K562 (cell line): Measurements from ENCODE around the gene USP2. TPM values are rescaled to one million over a fixed set of nuclear protein-coding genes. Genes with fewer than 3 reads are reported as not detected.

ENCODE experiments used
- GATA2 ChIP-seq: sonication (generic); formaldehyde crosslinking; IDR thresholded peaks from 2 replicates; pipeline ENCODE4 v1.4.0; 2020; ENCODE audit warnings: mild to moderate bottlenecking, missing genetic modification reagents
- HBP1 ChIP-seq: fragments of 450-650 bp; formaldehyde crosslinking; IDR thresholded peaks from 2 replicates; pipeline ENCODE4 v1.4.0; 2022; ENCODE audit warnings: missing genetic modification characterization
- MAZ ChIP-seq, 2 experiments: fragments of 450-650 bp in 1 of 2; sonication (generic) in 1 of 2; formaldehyde crosslinking; IDR thresholded peaks in 1 of 2; conservative IDR thresholded peaks in 1 of 2; 2 replicates each; pipeline versions ENCODE4 v1.4.0 to v1.5.0; 2020; ENCODE audit warnings: mild to moderate bottlenecking in 1 of 2, missing genetic modification reagents in 1 of 2
- MED1 ChIP-seq: sonication (generic); formaldehyde crosslinking; IDR thresholded peaks from 2 replicates; pipeline ENCODE4 v1.8.1; 2023; ENCODE audit warnings: missing genetic modification reagents, borderline replicate concordance
- NR2C2 ChIP-seq, 2 experiments: fragments of 200-800 bp in 1 of 2; sonication (Bioruptor generic) in 1 of 2; sonication (generic) in 1 of 2; formaldehyde crosslinking in 1 of 2; IDR thresholded peaks; 2 replicates each; pipeline versions ENCODE4 v1.6.1 to v1.8.0; 2016 to 2022; ENCODE audit warnings: mild to moderate bottlenecking in 1 of 2, missing compliant biosample characterization in 1 of 2, missing genetic modification characterization in 1 of 2, missing genetic modification reagents in 1 of 2
- PHF20 ChIP-seq: fragments of 450-650 bp; IDR thresholded peaks from 2 replicates; pipeline ENCODE4 v1.6.1; 2018; ENCODE audit not compliant: partially characterized antibody
- POLR2AphosphoS5 ChIP-seq: IDR thresholded peaks from 2 replicates; pipeline ENCODE4 v1.6.1; 2011; ENCODE audit warnings: mild to moderate bottlenecking, low read depth, low read length, moderate library complexity; ENCODE audit not compliant: control insufficient read depth, insufficient read depth
- RNF219 ChIP-seq: fragments of 250-450 bp; sonication (Bioruptor Pico); IDR thresholded peaks from 2 replicates; pipeline ENCODE4 v1.5.0; 2022; ENCODE audit warnings: mild to moderate bottlenecking
- SRF ChIP-seq, 2 experiments: fragments of 250-450, 450-650 bp in 1 of 2; sonication (Bioruptor Pico) in 1 of 2; sonication (generic) in 1 of 2; formaldehyde crosslinking; IDR thresholded peaks; 2 replicates each; pipeline versions ENCODE4 v1.5.0 to v1.5.1; 2020 to 2022; ENCODE audit warnings: mild to moderate bottlenecking in 1 of 2, missing genetic modification reagents in 1 of 2
- TAL1 ChIP-seq: fragments of 450-650 bp; IDR thresholded peaks from 2 replicates; pipeline ENCODE4 v1.6.1; 2016; ENCODE audit warnings: mild to moderate bottlenecking
- TEAD1 ChIP-seq, 2 experiments: fragments of 450-650 bp in 1 of 2; sonication (generic) in 1 of 2; formaldehyde crosslinking; IDR thresholded peaks; 2 replicates each; pipeline versions ENCODE4 v1.4.0 to v1.8.0; 2020 to 2022; ENCODE audit warnings: mild to moderate bottlenecking in 2 of 2, missing genetic modification reagents in 1 of 2
- ZBTB1 ChIP-seq: sonication (generic); formaldehyde crosslinking; IDR thresholded peaks from 2 replicates; pipeline ENCODE4 v1.8.1; 2023; ENCODE audit warnings: missing genetic modification reagents, low read depth, mild to moderate bottlenecking, borderline replicate concordance
- ZNF507 ChIP-seq: conservative IDR thresholded peaks from 2 replicates; pipeline ENCODE4 v1.6.1; 2017; ENCODE audit warnings: missing genetic modification characterization, missing compliant biosample characterization
- polyA plus RNA-seq, 8 experiments: library from polyadenylated mRNA; depleted of rRNA in 4 of 8; stranded (reverse) in 5 of 8; unstranded in 3 of 8; fragments of >200 nt; fragmentation: Nextera tagmentation in 2 of 8; fragmentation: Illumina TruSeq in 1 of 8; extraction: Ambion mirVana in 2 of 8; extraction: Trizol in 1 of 8; gene quantifications; 2 replicates each; pipeline versions ENCODE4 v1.2.1 to v1.2.3, GENCODE V29; 2011 to 2014; ENCODE audit warnings: inconsistent platforms in 1 of 8, missing spikeins in 1 of 8
- total RNA-seq, 7 experiments: library from RNA; depleted of rRNA in 6 of 7; stranded (reverse); fragments of >200 nt in 6 of 7; fragmentation: Illumina TruSeq in 2 of 7; extraction: Trizol in 2 of 7; gene quantifications; 2 replicates each; pipeline versions ENCODE4 v1.2.1 to v1.2.3, GENCODE V29; 2011 to 2021; ENCODE audit warnings: low replicate concordance in 1 of 7
- TF ChIP-seq, protein P1 (sequence below): IDR thresholded peaks from 2 replicates; pipeline ENCODE4 v1.6.1; 2012; ENCODE audit warnings: low read depth, low read length, improper control_type of control experiment, borderline replicate concordance
- TF ChIP-seq, protein P2 (sequence below): fragments of 450-650 bp; IDR thresholded peaks from 2 replicates; pipeline ENCODE4 v1.6.1; 2016; ENCODE audit warnings: borderline replicate concordance

USP2 gene
- total and polyA plus RNA-seq, 9 of the 15 experiments (the other 6 are each of a cell fraction or from before 2014, with no cell fraction given): 2.8 to 16.9 (median 3.9) TPM

- TF ChIP-seq NR2C2 (CRISPR knock-in tag; IDR thresholded peaks at IDR 0.05): no peak
- TF ChIP-seq NR2C2 (tag; IDR thresholded peaks at IDR 0.05): 0 out of 2 replicates have a peak, but pooled peaks have one; percentile 20
- no peak for TF ChIP-seq ZNF507 (tag)
- TF ChIP-seq, protein P1, sequence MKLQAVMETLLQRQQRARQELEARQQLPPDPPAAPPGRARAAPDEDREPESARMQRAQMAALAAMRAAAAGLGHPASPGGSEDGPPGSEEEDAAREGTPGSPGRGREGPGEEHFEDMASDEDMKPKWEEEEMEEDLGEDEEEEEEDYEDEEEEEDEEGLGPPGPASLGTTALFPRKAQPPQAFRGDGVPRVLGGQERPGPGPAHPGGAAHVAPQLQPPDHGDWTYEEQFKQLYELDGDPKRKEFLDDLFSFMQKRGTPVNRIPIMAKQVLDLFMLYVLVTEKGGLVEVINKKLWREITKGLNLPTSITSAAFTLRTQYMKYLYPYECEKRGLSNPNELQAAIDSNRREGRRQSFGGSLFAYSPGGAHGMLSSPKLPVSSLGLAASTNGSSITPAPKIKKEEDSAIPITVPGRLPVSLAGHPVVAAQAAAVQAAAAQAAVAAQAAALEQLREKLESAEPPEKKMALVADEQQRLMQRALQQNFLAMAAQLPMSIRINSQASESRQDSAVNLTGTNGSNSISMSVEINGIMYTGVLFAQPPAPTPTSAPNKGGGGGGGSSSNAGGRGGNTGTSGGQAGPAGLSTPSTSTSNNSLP: 0 out of 2 replicates have a peak, but pooled peaks have one; percentile 13
- TF ChIP-seq, protein P2, sequence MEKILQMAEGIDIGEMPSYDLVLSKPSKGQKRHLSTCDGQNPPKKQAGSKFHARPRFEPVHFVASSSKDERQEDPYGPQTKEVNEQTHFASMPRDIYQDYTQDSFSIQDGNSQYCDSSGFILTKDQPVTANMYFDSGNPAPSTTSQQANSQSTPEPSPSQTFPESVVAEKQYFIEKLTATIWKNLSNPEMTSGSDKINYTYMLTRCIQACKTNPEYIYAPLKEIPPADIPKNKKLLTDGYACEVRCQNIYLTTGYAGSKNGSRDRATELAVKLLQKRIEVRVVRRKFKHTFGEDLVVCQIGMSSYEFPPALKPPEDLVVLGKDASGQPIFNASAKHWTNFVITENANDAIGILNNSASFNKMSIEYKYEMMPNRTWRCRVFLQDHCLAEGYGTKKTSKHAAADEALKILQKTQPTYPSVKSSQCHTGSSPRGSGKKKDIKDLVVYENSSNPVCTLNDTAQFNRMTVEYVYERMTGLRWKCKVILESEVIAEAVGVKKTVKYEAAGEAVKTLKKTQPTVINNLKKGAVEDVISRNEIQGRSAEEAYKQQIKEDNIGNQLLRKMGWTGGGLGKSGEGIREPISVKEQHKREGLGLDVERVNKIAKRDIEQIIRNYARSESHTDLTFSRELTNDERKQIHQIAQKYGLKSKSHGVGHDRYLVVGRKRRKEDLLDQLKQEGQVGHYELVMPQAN: 0 out of 2 replicates have a peak, but pooled peaks have one; percentile 12
- no peak for TF ChIP-seq MED1 (CRISPR knock-in tag)
- no peak for TF ChIP-seq ZBTB1 (CRISPR knock-in tag)
- TF ChIP-seq TEAD1 (CRISPR knock-in tag; IDR thresholded peaks at IDR 0.05): no peak
- TF ChIP-seq GATA2 (CRISPR knock-in tag): no peak
- no peak for TF ChIP-seq PHF20
- TF ChIP-seq HBP1 (CRISPR knock-in tag): no peak
- no peak for TF ChIP-seq SRF (CRISPR knock-in tag; IDR thresholded peaks at IDR 0.05)
- TF ChIP-seq MAZ (CRISPR knock-in tag; conservative IDR thresholded peaks at IDR 0.05 in 1 of 2, IDR thresholded peaks at IDR 0.05 in 1 of 2): no peak
- TF ChIP-seq POLR2AphosphoS5: 0 out of 2 replicates have a peak, but pooled peaks have one; percentile 16
- no peak for TF ChIP-seq RNF219
- TF ChIP-seq TAL1: no peak
Measured at GRCh38 chr11:119361056-119361787, 20.3 kb downstream of the USP2 start (continued).
